Activated CD4-positive, alpha-beta T cell treated with anti-CD3 and anti-CD28 coated beads, Interleukin-2, amount 10 ng/mL, durations not matched to agents 24 days and 14 days (primary cell): ENCODE measurements around the gene SIGLEC12. TPM values are rescaled to one million over a fixed set of nuclear protein-coding genes. Genes with fewer than 3 reads are reported as not detected.
A peak's percentile ranks its signal among the peaks of the same experiment; 100 is the strongest.

ENCODE experiments used
- DNase-seq: peaks from one replicate; pipeline ENCODE4 v3.0.0; 2022
- H3K27ac Mint-ChIP-seq: one replicate; pipeline ENCODE4 v1.8.0; 2022; ENCODE audit warnings: mild to moderate bottlenecking, mixed read lengths
- H3K27me3 Mint-ChIP-seq: one replicate; pipeline ENCODE4 v1.8.0; 2022; ENCODE audit warnings: mixed read lengths
- H3K36me3 Mint-ChIP-seq: one replicate; pipeline ENCODE4 v1.8.0; 2022; ENCODE audit warnings: low read depth, mild to moderate bottlenecking, mixed read lengths
- H3K4me1 Mint-ChIP-seq: one replicate; pipeline ENCODE4 v1.8.0; 2021; ENCODE audit warnings: mixed read lengths
- H3K4me3 Mint-ChIP-seq: one replicate; pipeline ENCODE4 v1.8.0; 2022; ENCODE audit warnings: mild to moderate bottlenecking, moderate library complexity, mixed read lengths
- H3K9me3 Mint-ChIP-seq: one replicate; pipeline ENCODE4 v1.8.0; 2021; ENCODE audit warnings: mixed read lengths
- intact Hi-C: fragments of 100-400 bp; cut with micrococcal nuclease; formaldehyde crosslinking; loops from one replicate; pipeline ENCODE4 v1.15.1; 2023
- total RNA-seq: library from RNA; stranded (reverse); gene quantifications from 2 replicates; pipeline ENCODE4 v1.2.3, GENCODE V29; 2022

The SIGLEC12 gene
- total RNA-seq, 1 donor from 2014 or later, result 0.98 TPM

- intact Hi-C loops, result no loop called here
- no peaks in the 10 kb centered on the region for H3K4me1 Mint-ChIP-seq
- peaks cover 5% of the 10 kb centered on the region for H3K9me3 Mint-ChIP-seq
- H3K4me3 Mint-ChIP-seq, result no peak overlapping the region
- no peak overlapping the region for H3K27ac Mint-ChIP-seq
- H3K27me3 Mint-ChIP-seq, result peaks cover 33% of the 10 kb centered on the region
- H3K36me3 Mint-ChIP-seq, result no peaks in the 10 kb centered on the region
- DNase-seq, result no peak
Observed at GRCh38 chr19:51539821-51540366, 38.3 kb upstream of the SIGLEC12 start.

- peaks cover 48% of the 10 kb centered on the region for H3K27me3 Mint-ChIP-seq
- no peak overlapping the region for H3K4me3 Mint-ChIP-seq
Observed at GRCh38 chr19:51535535-51535934, 33.9 kb upstream of the SIGLEC12 start.

GRCh38 chr19:51531349-51532315, 30.0 kb upstream of the SIGLEC12 start, which contains the start of gene SIGLEC6:
Gene SIGLEC6 (minus strand): TSS chr19:51531670. CDS start chr19:51531648, 22 bp downstream.
- peak; percentile 72 for DNase-seq
- H3K36me3 Mint-ChIP-seq, result no peaks in the 10 kb centered on the region
- peaks cover 7% of the 10 kb centered on the region for H3K4me1 Mint-ChIP-seq
- peak within 1 kb of the TSS; percentile 10 for H3K4me3 Mint-ChIP-seq
- peaks cover 5% of the 10 kb centered on the region for H3K9me3 Mint-ChIP-seq
- H3K27me3 Mint-ChIP-seq, result peaks cover 51% of the 10 kb centered on the region
- intact Hi-C loops, result no loop called here
- H3K27ac Mint-ChIP-seq, result no peak within 1 kb of the TSS

More at GRCh38 chr19:51535535-51535934, 33.9 kb upstream of the SIGLEC12 start:
- intact Hi-C loops, result no loop called here
- peaks cover 7% of the 10 kb centered on the region for H3K4me1 Mint-ChIP-seq
- peaks cover 5% of the 10 kb centered on the region for H3K9me3 Mint-ChIP-seq
- H3K27ac Mint-ChIP-seq, result no peak overlapping the region
- no peak for DNase-seq
- no peaks in the 10 kb centered on the region for H3K36me3 Mint-ChIP-seq

GRCh38 chr19:51530616-51531015, 29.0 kb upstream of the SIGLEC12 start:
- peaks cover 7% of the 10 kb centered on the region for H3K4me1 Mint-ChIP-seq
- no peak overlapping the region for H3K4me3 Mint-ChIP-seq
- H3K27ac Mint-ChIP-seq, result no peak overlapping the region
- H3K36me3 Mint-ChIP-seq, result no peaks in the 10 kb centered on the region
- DNase-seq, result no peak
- peaks cover 47% of the 10 kb centered on the region for H3K27me3 Mint-ChIP-seq
- peaks cover 2% of the 10 kb centered on the region for H3K9me3 Mint-ChIP-seq
- intact Hi-C loops, result no loop called here

GRCh38 chr19:51529301-51529700, 27.7 kb upstream of the SIGLEC12 start:
- Mint-ChIP-seq H3K27me3 (peaks cover 37% of the 10 kb centered on the region), H3K4me3 (no peak overlapping the region), H3K9me3 (no peaks in the 10 kb centered on the region), H3K36me3 (no peaks in the 10 kb centered on the region), H3K27ac (no peak overlapping the region), H3K4me1 (peaks cover 7% of the 10 kb centered on the region)
- intact Hi-C loops, result no loop called here
- DNase-seq, result no peak

GRCh38 chr19:51525651-51526050, 24.1 kb upstream of the SIGLEC12 start:
- Mint-ChIP-seq H3K27ac (no peak overlapping the region), H3K36me3 (no peaks in the 10 kb centered on the region), H3K4me3 (no peak overlapping the region), H3K27me3 (peaks cover 27% of the 10 kb centered on the region), H3K9me3 (no peaks in the 10 kb centered on the region), H3K4me1 (peaks cover 6% of the 10 kb centered on the region)
- no peak for DNase-seq
- intact Hi-C loops, result no loop called here

- H3K27me3 Mint-ChIP-seq, result peaks cover 27% of the 10 kb centered on the region
- no peak overlapping the region for H3K4me3 Mint-ChIP-seq
- H3K27ac Mint-ChIP-seq, result no peak overlapping the region
- H3K4me1 Mint-ChIP-seq, result peaks cover 6% of the 10 kb centered on the region
- intact Hi-C loops, result no loop called here
- H3K36me3 Mint-ChIP-seq, result no peaks in the 10 kb centered on the region
- DNase-seq, result no peak
- H3K9me3 Mint-ChIP-seq, result no peaks in the 10 kb centered on the region
Observed at GRCh38 chr19:51524666-51525264, 23.2 kb upstream of the SIGLEC12 start.

GRCh38 chr19:51521781-51522180, 20.2 kb upstream of the SIGLEC12 start:
- no peaks in the 10 kb centered on the region for H3K36me3 Mint-ChIP-seq
- H3K4me3 Mint-ChIP-seq, result no peak overlapping the region
- no peak for DNase-seq
- intact Hi-C loops, result no loop called here
- no peaks in the 10 kb centered on the region for H3K9me3 Mint-ChIP-seq
- H3K27me3 Mint-ChIP-seq, result peaks cover 22% of the 10 kb centered on the region
- H3K4me1 Mint-ChIP-seq, result peaks cover 12% of the 10 kb centered on the region
- no peak overlapping the region for H3K27ac Mint-ChIP-seq

GRCh38 chr19:51521357-51521756, 19.8 kb upstream of the SIGLEC12 start:
- Mint-ChIP-seq H3K9me3 (no peaks in the 10 kb centered on the region), H3K27ac (no peak overlapping the region), H3K27me3 (peaks cover 22% of the 10 kb centered on the region)

GRCh38 chr19:51520728-51521127, 19.1 kb upstream of the SIGLEC12 start:
- Mint-ChIP-seq H3K4me3 (no peak overlapping the region), H3K36me3 (no peaks in the 10 kb centered on the region), H3K27me3 (peaks cover 20% of the 10 kb centered on the region), H3K27ac (no peak overlapping the region), H3K4me1 (peaks cover 12% of the 10 kb centered on the region), H3K9me3 (no peaks in the 10 kb centered on the region)
- intact Hi-C loops, result no loop called here
- DNase-seq, result no peak

More at GRCh38 chr19:51521357-51521756, 19.8 kb upstream of the SIGLEC12 start:
- H3K4me1 Mint-ChIP-seq, result peaks cover 12% of the 10 kb centered on the region
- intact Hi-C loops, result no loop called here
- no peak overlapping the region for H3K4me3 Mint-ChIP-seq
- H3K36me3 Mint-ChIP-seq, result no peaks in the 10 kb centered on the region
- no peak for DNase-seq

GRCh38 chr19:51514866-51515481, 13.4 kb upstream of the SIGLEC12 start:
- no peak overlapping the region for H3K4me3 Mint-ChIP-seq
- no peaks in the 10 kb centered on the region for H3K9me3 Mint-ChIP-seq
- H3K4me1 Mint-ChIP-seq, result peaks cover 14% of the 10 kb centered on the region
- intact Hi-C loops, result loop anchor here (1.0 to 2.0 kb wide), 2 partner anchors 42 to 66 kb away; no protein-coding TSS in a partner anchor
- H3K27me3 Mint-ChIP-seq, result peaks cover 27% of the 10 kb centered on the region
- no peak overlapping the region for H3K27ac Mint-ChIP-seq
- DNase-seq, result peak; percentile 79
- no peaks in the 10 kb centered on the region for H3K36me3 Mint-ChIP-seq

- Mint-ChIP-seq H3K4me1 (peaks cover 14% of the 10 kb centered on the region), H3K4me3 (no peak overlapping the region), H3K36me3 (no peaks in the 10 kb centered on the region), H3K27me3 (peaks cover 27% of the 10 kb centered on the region), H3K9me3 (no peaks in the 10 kb centered on the region), H3K27ac (no peak overlapping the region)
- intact Hi-C loops, result loop anchor here (2.0 kb wide), 1 partner anchor 65 kb away; no protein-coding TSS in a partner anchor
- DNase-seq, result no peak
Observed at GRCh38 chr19:51513968-51514367, 12.4 kb upstream of the SIGLEC12 start.

- Mint-ChIP-seq H3K27me3 (peaks cover 25% of the 10 kb centered on the region), H3K36me3 (no peaks in the 10 kb centered on the region), H3K27ac (no peak overlapping the region), H3K4me3 (no peak overlapping the region), H3K9me3 (no peaks in the 10 kb centered on the region), H3K4me1 (peaks cover 9% of the 10 kb centered on the region)
- intact Hi-C loops, result no loop called here
- no peak for DNase-seq
Observed at GRCh38 chr19:51511353-51511752, 9.8 kb upstream of the SIGLEC12 start.
